Measurements from ENCODE around the gene FRMD3.

Gene FRMD3

GRCh38 chr9:83445703-83446265 is 92.4 kb downstream of the FRMD3 start:
- no peak for TF ChIP-seq GATA2 (IDR thresholded peaks at IDR 0.05; ENCODE audit: low read depth, low read length)
- TF ChIP-seq GATA3 (IDR thresholded peaks at IDR 0.05; ENCODE audit: low read depth, low read length): no peak

- TF ChIP-seq GATA3 (IDR thresholded peaks at IDR 0.05; ENCODE audit: low read depth, low read length) (no peak), GATA2 (IDR thresholded peaks at IDR 0.05; ENCODE audit: low read depth, low read length) (no peak)
Observed at GRCh38 chr9:83444110-83444509, 94.1 kb downstream of the FRMD3 start.

- TF ChIP-seq GATA3 (IDR thresholded peaks at IDR 0.05; ENCODE audit: low read depth, low read length) (no peak), GATA2 (IDR thresholded peaks at IDR 0.05; ENCODE audit: low read depth, low read length) (no peak)
Observed at GRCh38 chr9:83441390-83441789, 96.8 kb downstream of the FRMD3 start.

- TF ChIP-seq GATA2 (IDR thresholded peaks at IDR 0.05; ENCODE audit: low read depth, low read length) (no peak), GATA3 (IDR thresholded peaks at IDR 0.05; ENCODE audit: low read depth, low read length) (no peak)
Observed at GRCh38 chr9:83440641-83441040, 97.6 kb downstream of the FRMD3 start.

GRCh38 chr9:83435301-83435700 is 102.9 kb downstream of the FRMD3 start:
- no peak for TF ChIP-seq GATA2 (IDR thresholded peaks at IDR 0.05; ENCODE audit: low read depth, low read length)
- TF ChIP-seq GATA3 (IDR thresholded peaks at IDR 0.05; ENCODE audit: low read depth, low read length): no peak

- no peak for TF ChIP-seq GATA3 (IDR thresholded peaks at IDR 0.05; ENCODE audit: low read depth, low read length)
- no peak for TF ChIP-seq GATA2 (IDR thresholded peaks at IDR 0.05; ENCODE audit: low read depth, low read length)
Observed at GRCh38 chr9:83434254-83434653, 103.9 kb downstream of the FRMD3 start.

GRCh38 chr9:83433846-83434245 is 104.4 kb downstream of the FRMD3 start:
- TF ChIP-seq GATA3 (IDR thresholded peaks at IDR 0.05; ENCODE audit: low read depth, low read length): no peak
- no peak for TF ChIP-seq GATA2 (IDR thresholded peaks at IDR 0.05; ENCODE audit: low read depth, low read length)

- TF ChIP-seq GATA2 (IDR thresholded peaks at IDR 0.05; ENCODE audit: low read depth, low read length): no peak
- no peak for TF ChIP-seq GATA3 (IDR thresholded peaks at IDR 0.05; ENCODE audit: low read depth, low read length)
Observed at GRCh38 chr9:83432877-83433550, 105.2 kb downstream of the FRMD3 start.

- TF ChIP-seq GATA2 (IDR thresholded peaks at IDR 0.05; ENCODE audit: low read depth, low read length): no peak
- no peak for TF ChIP-seq GATA3 (IDR thresholded peaks at IDR 0.05; ENCODE audit: low read depth, low read length)
Observed at GRCh38 chr9:83432104-83432627, 106.0 kb downstream of the FRMD3 start.

GRCh38 chr9:83431101-83432060 is 106.8 kb downstream of the FRMD3 start:
- TF ChIP-seq GATA2 (IDR thresholded peaks at IDR 0.05; ENCODE audit: low read depth, low read length) (no peak), GATA3 (IDR thresholded peaks at IDR 0.05; ENCODE audit: low read depth, low read length) (no peak)

- no peak for TF ChIP-seq GATA2 (IDR thresholded peaks at IDR 0.05; ENCODE audit: low read depth, low read length)
- no peak for TF ChIP-seq GATA3 (IDR thresholded peaks at IDR 0.05; ENCODE audit: low read depth, low read length)
Observed at GRCh38 chr9:83430681-83431080, 107.5 kb downstream of the FRMD3 start.

GRCh38 chr9:83429229-83429628 is 109.0 kb downstream of the FRMD3 start:
- no peak for TF ChIP-seq GATA3 (IDR thresholded peaks at IDR 0.05; ENCODE audit: low read depth, low read length)
- TF ChIP-seq GATA2 (IDR thresholded peaks at IDR 0.05; ENCODE audit: low read depth, low read length): no peak

- no peak for TF ChIP-seq GATA3 (IDR thresholded peaks at IDR 0.05; ENCODE audit: low read depth, low read length)
Observed at GRCh38 chr9:83425240-83425639, 113.0 kb downstream of the FRMD3 start.

GRCh38 chr9:83424831-83425230 is 113.4 kb downstream of the FRMD3 start:
- no peak for TF ChIP-seq GATA2 (IDR thresholded peaks at IDR 0.05; ENCODE audit: low read depth, low read length)
- no peak for TF ChIP-seq GATA3 (IDR thresholded peaks at IDR 0.05; ENCODE audit: low read depth, low read length)
